H1 (cell line): ENCODE measurements around the gene PARD3. TPM values are rescaled to one million over a fixed set of nuclear protein-coding genes. Genes with fewer than 3 reads are reported as not detected.

Experiments used
- CTCF ChIA-PET: fragments of 300-600 bp; sonication (Branson Sonifier 250); formaldehyde crosslinking; loops from one replicate; lab custom pipeline; 2021; ENCODE audit not compliant: partially characterized antibody; lab: Charles Lee
- POLR2A ChIA-PET: fragments of 300-600 bp; sonication (Branson Sonifier 250); formaldehyde crosslinking; loops from one replicate; lab custom pipeline; 2021; ENCODE audit warnings: inconsistent platforms; ENCODE audit not compliant: partially characterized antibody; lab: Charles Lee
- DNase-seq, 2 experiments: peaks; one replicate each; pipeline versions ENCODE4 v3.0.0 to v3.0.0-alpha.2; 2010 to 2022; ENCODE audit warnings: low spot score in 2 of 2, low read depth in 1 of 2, mixed read lengths in 1 of 2
- FAIRE-seq: peaks from 2 replicates; lab custom pipeline; 2011; peaks lifted over from hg19 to GRCh38; lab: Jason Lieb, UNC
- H2AFZ ChIP-seq: 2 replicates; pipeline ENCODE4 v1.8.1; 2012; ENCODE audit warnings: low read length, inconsistent platforms
- H2AK5ac ChIP-seq: 2 replicates; pipeline ENCODE4 v1.6.1; 2013; ENCODE audit warnings: low read depth, low read length
- H2BK120ac ChIP-seq: replicated peaks from 2 replicates; pipeline ENCODE3; 2013; ENCODE audit warnings: low read depth, low read length, inconsistent platforms
- H2BK12ac ChIP-seq: 2 replicates; pipeline ENCODE4 v1.6.1; 2013; ENCODE audit warnings: low read depth, low read length
- H2BK15ac ChIP-seq: 2 replicates; pipeline ENCODE4 v1.6.1; 2013; ENCODE audit warnings: low read length
- H2BK20ac ChIP-seq: 2 replicates; pipeline ENCODE4 v1.6.1; 2013; ENCODE audit warnings: low read length
- H2BK5ac ChIP-seq: 2 replicates; pipeline ENCODE4 v1.6.1; 2013; ENCODE audit warnings: low read depth, low read length
- H3K14ac ChIP-seq: 2 replicates; pipeline ENCODE4 v1.6.1; 2013; ENCODE audit warnings: inconsistent platforms; ENCODE audit not compliant: insufficient read length
- H3K18ac ChIP-seq: 2 replicates; pipeline ENCODE4 v1.6.1; 2013; ENCODE audit warnings: low read length; ENCODE audit errors: extremely low read depth
- H3K23ac ChIP-seq: 2 replicates; pipeline ENCODE4 v1.6.1; 2013; ENCODE audit warnings: inconsistent platforms; ENCODE audit not compliant: insufficient read length
- H3K23me2 ChIP-seq: 2 replicates; pipeline ENCODE4 v1.6.1; 2013; ENCODE audit warnings: low read depth, low read length
- H3K27ac ChIP-seq: 2 replicates; pipeline ENCODE4 v1.6.1; 2011; ENCODE audit warnings: low read depth, low read length, inconsistent platforms
- H3K27me3 ChIP-seq, 4 experiments: replicated peaks in 1 of 4; 1 replicate in 1 of 4; 2 replicates in 3 of 4; pipeline versions ENCODE4 v1.6.1 to v1.8.1; 2011 to 2013; ENCODE audit warnings: low read length in 3 of 4, mild to moderate bottlenecking in 3 of 4, inconsistent platforms in 2 of 4, mixed read lengths in 2 of 4, moderate library complexity in 1 of 4; ENCODE audit not compliant: control insufficient read depth in 3 of 4, insufficient read depth in 3 of 4; ENCODE audit errors: extremely low read depth in 1 of 4
- H3K36me3 ChIP-seq, 4 experiments: 2 replicates each; pipeline versions ENCODE4 v1.6.1 to v1.8.1; 2011 to 2013; ENCODE audit warnings: mild to moderate bottlenecking in 4 of 4, low read length in 3 of 4, moderate library complexity in 2 of 4, control low read depth in 1 of 4, inconsistent platforms in 1 of 4; ENCODE audit not compliant: insufficient read depth in 4 of 4, control insufficient read depth in 2 of 4
- H3K4ac ChIP-seq: replicated peaks from 2 replicates; pipeline ENCODE3; 2013; ENCODE audit warnings: low read length, low read depth, mixed read lengths, inconsistent platforms; ENCODE audit not compliant: insufficient read length
- H3K4me1 ChIP-seq, 4 experiments: replicated peaks in 1 of 4; 1 replicate in 1 of 4; 2 replicates in 3 of 4; pipeline versions ENCODE4 v1.6.1 to v1.8.1; 2011 to 2013; ENCODE audit warnings: low read length in 3 of 4, inconsistent platforms in 2 of 4, mixed read lengths in 1 of 4; ENCODE audit not compliant: insufficient read depth in 4 of 4, control insufficient read depth in 3 of 4
- H3K4me2 ChIP-seq, 2 experiments: 2 replicates each; pipeline versions ENCODE4 v1.6.1 to v1.8.1; 2011 to 2013; ENCODE audit warnings: low read depth in 2 of 2, low read length in 2 of 2, control low read depth in 1 of 2, inconsistent platforms in 1 of 2, mild to moderate bottlenecking in 1 of 2; ENCODE audit not compliant: insufficient read depth in 1 of 2
- H3K4me3 ChIP-seq, 4 experiments: fragments of 200-600, 300-600 bp in 1 of 4; sonication (generic), shearing (Covaris generic), sonication (Bioruptor Twin) in 1 of 4; 2 replicates each; pipeline versions ENCODE4 v1.5.1 to v1.8.1; 2011 to 2016; ENCODE audit warnings: low read length in 4 of 4, low read depth in 3 of 4, control low read depth in 2 of 4, inconsistent platforms in 2 of 4, mild to moderate bottlenecking in 2 of 4, mixed read lengths in 1 of 4, moderate library complexity in 1 of 4; ENCODE audit not compliant: insufficient read depth in 2 of 4; ENCODE audit errors: extremely low read depth in 1 of 4
- H3K56ac ChIP-seq: replicated peaks from 2 replicates; pipeline ENCODE3; 2013; ENCODE audit warnings: low read depth, mild to moderate bottlenecking, mixed read lengths, low read length, inconsistent platforms; ENCODE audit not compliant: insufficient read length
- H3K79me1 ChIP-seq: 2 replicates; pipeline ENCODE4 v1.6.1; 2013; ENCODE audit warnings: low read depth, low read length, control low read depth
- H3K79me2 ChIP-seq, 2 experiments: 2 replicates each; pipeline versions ENCODE4 v1.6.1 to v1.8.1; 2012 to 2013; ENCODE audit warnings: low read length in 2 of 2, mild to moderate bottlenecking in 2 of 2, inconsistent platforms in 1 of 2; ENCODE audit not compliant: insufficient read depth in 2 of 2, control insufficient read depth in 1 of 2
- H3K9ac ChIP-seq, 4 experiments: replicated peaks in 1 of 4; 1 replicate in 1 of 4; 2 replicates in 3 of 4; pipeline versions ENCODE4 v1.6.1 to v1.8.1; 2011 to 2013; ENCODE audit warnings: low read depth in 3 of 4, low read length in 3 of 4, control low read depth in 2 of 4, mild to moderate bottlenecking in 2 of 4, moderate library complexity in 2 of 4, inconsistent platforms in 1 of 4; ENCODE audit errors: extremely low read depth in 1 of 4
- H3K9me3 ChIP-seq, 2 experiments: 2 replicates each; pipeline versions ENCODE4 v1.6.1 to v1.8.1; 2012 to 2013; ENCODE audit warnings: mild to moderate bottlenecking in 2 of 2, moderate library complexity in 2 of 2, control low read depth in 1 of 2, inconsistent platforms in 1 of 2, low read depth in 1 of 2, low read length in 1 of 2, mixed read lengths in 1 of 2; ENCODE audit not compliant: insufficient read depth in 2 of 2
- H4K20me1 ChIP-seq, 2 experiments: replicated peaks in 1 of 2; 2 replicates each; pipeline versions ENCODE3 to v1.8.1; 2011 to 2013; ENCODE audit warnings: inconsistent platforms in 2 of 2, low read length in 2 of 2, mild to moderate bottlenecking in 1 of 2; ENCODE audit not compliant: insufficient read depth in 2 of 2, control insufficient read depth in 1 of 2
- H4K5ac ChIP-seq: 2 replicates; pipeline ENCODE4 v1.6.1; 2013; ENCODE audit warnings: low read length, low read depth, mixed read lengths, inconsistent platforms; ENCODE audit not compliant: insufficient read length
- H4K8ac ChIP-seq: 2 replicates; pipeline ENCODE4 v1.8.0; 2013; ENCODE audit warnings: mild to moderate bottlenecking, moderate library complexity, low read length, inconsistent platforms; ENCODE audit not compliant: insufficient read depth; ENCODE audit errors: extremely low read depth
- H4K91ac ChIP-seq: replicated peaks from 2 replicates; pipeline ENCODE3; 2013; ENCODE audit warnings: low read length, mixed read lengths, inconsistent platforms; ENCODE audit not compliant: insufficient read length
- ATF3 ChIP-seq: IDR thresholded peaks from 2 replicates; pipeline ENCODE4 v1.6.1; 2011; ENCODE audit warnings: low read depth, mild to moderate bottlenecking, low read length; ENCODE audit not compliant: insufficient read depth
- RFX5 ChIP-seq: IDR thresholded peaks from 2 replicates; pipeline ENCODE4 v1.6.1; 2011; ENCODE audit warnings: low read depth, low read length, improper control_type of control experiment, borderline replicate concordance
- TAF7 ChIP-seq: optimal IDR thresholded peaks from 2 replicates; pipeline ENCODE3; 2011; ENCODE audit warnings: low read depth, mild to moderate bottlenecking, inconsistent platforms, low read length, moderate library complexity, borderline replicate concordance
- WGBS, 2 experiments: shearing (Covaris generic) in 1 of 2; methylation state at CpG; one replicate each; pipeline versions ENCODE4 v1.1.6 to v1.1.7; 2013 to 2015; ENCODE audit warnings: low lambda C conversion rate in 2 of 2, mixed read lengths in 2 of 2, inconsistent platforms in 1 of 2, low coverage in 1 of 2, missing lambda C conversion rate in 1 of 2; ENCODE audit not compliant: insufficient replicate concordance in 2 of 2, insufficient coverage in 1 of 2, insufficient read length in 1 of 2; ENCODE audit errors: extremely low coverage in 1 of 2, missing lambda C conversion rate in 1 of 2; 5-methylcytosine and 5-hydroxymethylcytosine counted together
- polyA plus RNA-seq, 7 experiments: library from polyadenylated mRNA; depleted of rRNA in 3 of 7; stranded (reverse) in 5 of 7; unstranded in 2 of 7; fragments of >200 nt in 5 of 7; fragments of 200-250 nt in 2 of 7; gene quantifications; 1 replicate in 5 of 7; 2 replicates in 1 of 7; 4 replicates in 1 of 7; pipeline versions ENCODE4 v1.2.1 to v1.2.3, GENCODE V29; 2011 to 2013; ENCODE audit warnings: missing spikeins in 2 of 7, mixed read lengths in 2 of 7
- total RNA-seq: library from RNA; stranded (reverse); fragmentation: NEBNext Ultra II Directional; extraction: Animal tissue kit (Norgen Biotek cat#: 25700); gene quantifications from 2 replicates; pipeline ENCODE4 v1.2.1, GENCODE V29; 2021

Gene PARD3
- total and polyA plus RNA-seq, 2 of the 8 experiments (the other 6 are each of a cell fraction or from before 2014, with no cell fraction given) = 19.7 to 49.1 TPM

- no peak overlapping the region for H2BK120ac ChIP-seq
- no peak overlapping the region for H3K27ac ChIP-seq
- no peak overlapping the region for H4K8ac ChIP-seq
- H2BK15ac ChIP-seq = no peak overlapping the region
- H3K23me2 ChIP-seq = no peaks in the 10 kb centered on the region
- no peak overlapping the region for H3K9ac ChIP-seq
- no peaks in the 10 kb centered on the region for H4K20me1 ChIP-seq
- H2BK20ac ChIP-seq = no peak overlapping the region
- no peak overlapping the region for H3K14ac ChIP-seq
- H3K56ac ChIP-seq = no peak overlapping the region
- no peak overlapping the region for H3K4ac ChIP-seq
- no peaks in the 10 kb centered on the region for H3K79me2 ChIP-seq
- H3K9me3 ChIP-seq = no peaks in the 10 kb centered on the region
- H2AK5ac ChIP-seq = no peak overlapping the region
- H4K5ac ChIP-seq = no peak overlapping the region
- 83% methylated on average over 9 of the region's 9 CpGs; no CpG with 5 or more reads in 1 of the 2 experiments for WGBS, 2 experiments
- DNase-seq (no peak), FAIRE-seq (no peak)
- CTCF ChIA-PET = no interaction called here
- H3K27me3 ChIP-seq = no peaks in the 10 kb centered on the region
- no peak overlapping the region for H3K18ac ChIP-seq
- H3K4me1 ChIP-seq = no peaks in the 10 kb centered on the region
- H2BK12ac ChIP-seq = no peak overlapping the region
- no peaks in the 10 kb centered on the region for H3K36me3 ChIP-seq
- H3K23ac ChIP-seq = no peak overlapping the region
- no peak overlapping the region for H4K91ac ChIP-seq
- H2AFZ ChIP-seq = no peak overlapping the region
- TF ChIP-seq TAF7 (no peak), ATF3 (no peak), RFX5 (no peak)
- no peak overlapping the region for H3K4me3 ChIP-seq
- H3K4me2 ChIP-seq = no peak overlapping the region
- no peak overlapping the region for H2BK5ac ChIP-seq
- POLR2A ChIA-PET = no interaction called here
- H3K79me1 ChIP-seq = no peaks in the 10 kb centered on the region; the same call in 1 of the 2 replicates
These were observed 570.2 kb downstream of the PARD3 start for GRCh38 chr10:34244756-34245484.
